ENCODE data around the gene MAST4. TPM values are rescaled to one million over a fixed set of nuclear protein-coding genes. Genes with fewer than 3 reads are reported as not detected.

Gene MAST4
- total RNA-seq, 2 donors from 2014 or later: 36.8 to 45.7 TPM

DNA sequence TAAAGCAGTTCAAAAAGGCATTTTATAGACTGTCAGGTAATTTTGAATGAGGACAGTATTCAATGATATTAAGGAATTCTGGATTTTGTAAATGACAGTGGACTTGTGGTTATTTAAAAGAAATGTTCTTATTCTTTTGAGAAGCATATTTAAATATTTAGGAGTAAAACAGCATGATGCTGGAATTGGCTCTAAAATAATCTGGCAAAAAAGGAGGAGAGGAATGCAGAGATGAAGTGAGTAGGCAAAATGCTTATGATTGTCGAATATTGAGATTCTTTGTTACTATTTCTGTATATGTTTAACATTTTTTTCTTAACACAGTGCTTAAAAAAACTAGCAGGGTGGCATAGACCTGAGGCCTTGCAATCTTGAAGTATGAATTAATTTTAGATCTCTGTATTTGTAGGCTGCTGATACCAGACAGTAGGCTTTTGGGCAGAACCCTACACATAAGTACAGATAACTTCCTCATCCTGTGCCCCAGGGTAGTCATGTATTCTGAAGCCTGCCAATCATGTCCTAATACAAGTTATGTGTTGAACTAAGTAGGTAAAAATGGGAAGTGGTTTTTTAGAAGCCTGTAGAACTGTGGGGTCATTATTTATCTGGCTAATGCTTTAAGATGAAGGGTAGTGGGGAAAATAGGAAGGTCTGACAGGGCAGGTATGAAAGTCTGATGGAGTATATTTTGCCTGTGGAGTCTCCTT is 591.0 kb downstream of the MAST4 start:
- Histone ChIP-seq H3K27ac (no peak overlapping the region), H3K4me3 (no peak overlapping the region), H3K9me3 (no peaks in the 10 kb centered on the region), H3K27me3 (replicated peaks; ENCODE audit: insufficient read depth) (no peaks in the 10 kb centered on the region), H3K36me3 (no peaks in the 10 kb centered on the region), H3K4me1 (replicated peaks) (no peaks in the 10 kb centered on the region)
- WGBS: 64% methylated on average over 1 of the region's 1 CpG
- no peak for DNase-seq (ENCODE audit: low spot score)
- intact Hi-C loops (cut with DNase I): no loop called here
- TF ChIP-seq, protein P1, sequence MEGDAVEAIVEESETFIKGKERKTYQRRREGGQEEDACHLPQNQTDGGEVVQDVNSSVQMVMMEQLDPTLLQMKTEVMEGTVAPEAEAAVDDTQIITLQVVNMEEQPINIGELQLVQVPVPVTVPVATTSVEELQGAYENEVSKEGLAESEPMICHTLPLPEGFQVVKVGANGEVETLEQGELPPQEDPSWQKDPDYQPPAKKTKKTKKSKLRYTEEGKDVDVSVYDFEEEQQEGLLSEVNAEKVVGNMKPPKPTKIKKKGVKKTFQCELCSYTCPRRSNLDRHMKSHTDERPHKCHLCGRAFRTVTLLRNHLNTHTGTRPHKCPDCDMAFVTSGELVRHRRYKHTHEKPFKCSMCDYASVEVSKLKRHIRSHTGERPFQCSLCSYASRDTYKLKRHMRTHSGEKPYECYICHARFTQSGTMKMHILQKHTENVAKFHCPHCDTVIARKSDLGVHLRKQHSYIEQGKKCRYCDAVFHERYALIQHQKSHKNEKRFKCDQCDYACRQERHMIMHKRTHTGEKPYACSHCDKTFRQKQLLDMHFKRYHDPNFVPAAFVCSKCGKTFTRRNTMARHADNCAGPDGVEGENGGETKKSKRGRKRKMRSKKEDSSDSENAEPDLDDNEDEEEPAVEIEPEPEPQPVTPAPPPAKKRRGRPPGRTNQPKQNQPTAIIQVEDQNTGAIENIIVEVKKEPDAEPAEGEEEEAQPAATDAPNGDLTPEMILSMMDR (IDR thresholded peaks at IDR 0.05): no peak
- TF ChIP-seq POLR2AphosphoS5 (IDR thresholded peaks at IDR 0.05) (no peak), POLR2A (IDR thresholded peaks at IDR 0.05) (no peak)

DNA sequence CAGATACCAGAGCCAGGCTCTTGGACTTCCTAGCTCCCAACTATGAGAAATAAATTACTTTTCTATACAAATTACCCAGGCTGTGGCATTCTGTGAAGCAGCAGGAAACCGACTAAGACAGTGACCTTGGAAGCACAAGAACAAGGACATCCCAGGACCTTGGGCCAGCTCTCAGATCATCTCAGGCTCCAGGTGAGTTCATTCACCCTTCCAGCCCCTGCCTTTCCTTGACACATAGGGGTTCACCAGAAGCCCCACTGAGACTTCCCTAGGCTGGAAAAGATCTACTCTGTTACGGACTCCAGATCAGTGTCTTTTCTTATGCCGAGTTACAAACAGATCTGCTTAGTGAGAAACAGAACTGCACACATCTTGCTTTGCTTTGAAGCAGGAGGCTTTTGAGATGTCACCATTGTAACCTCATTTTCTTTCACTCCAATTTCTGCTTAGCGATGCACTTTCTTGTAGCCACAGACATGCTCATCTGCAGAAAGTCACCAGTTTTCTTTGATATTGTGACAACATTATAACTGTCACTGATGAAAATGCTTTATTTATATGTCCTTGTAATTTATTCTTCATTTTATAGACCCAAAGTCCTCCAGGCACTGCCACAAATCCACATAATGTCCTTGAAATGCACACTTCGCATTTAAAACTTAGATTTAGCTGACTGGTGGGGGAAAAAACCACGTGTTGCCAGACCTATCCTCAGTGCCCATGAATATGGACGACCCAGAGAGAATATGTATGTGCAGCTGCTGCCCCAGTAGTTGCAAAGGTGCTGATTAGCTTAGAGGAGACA is 592.3 kb downstream of the MAST4 start:
- Histone ChIP-seq H3K27me3 (replicated peaks; ENCODE audit: insufficient read depth) (no peaks in the 10 kb centered on the region), H3K4me3 (no peak overlapping the region), H3K27ac (no peak overlapping the region), H3K9me3 (no peaks in the 10 kb centered on the region), H3K4me1 (replicated peaks) (no peaks in the 10 kb centered on the region), H3K36me3 (no peaks in the 10 kb centered on the region)
- 77% methylated on average over 7 of the region's 7 CpGs for WGBS
- TF ChIP-seq POLR2AphosphoS5 (IDR thresholded peaks at IDR 0.05): no peak
- TF ChIP-seq, protein P1 (IDR thresholded peaks at IDR 0.05): no peak
- no peak for TF ChIP-seq POLR2A (IDR thresholded peaks at IDR 0.05)
- intact Hi-C loops (cut with DNase I): no loop called here
- DNase-seq (ENCODE audit: low spot score): no peak

DNA sequence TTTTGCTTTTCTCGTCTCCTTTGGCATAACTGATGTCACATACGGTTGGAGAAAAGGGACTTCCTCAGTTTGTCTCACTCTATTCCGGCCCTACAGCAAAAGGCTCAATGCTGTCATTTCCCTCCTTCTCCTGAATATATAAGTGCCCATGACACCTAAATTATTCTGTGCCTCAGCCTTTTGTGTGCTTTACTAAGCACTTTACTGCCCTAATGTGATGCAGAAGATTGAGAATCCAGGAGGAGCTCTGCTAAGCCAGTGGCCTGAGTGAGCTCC is 592.8 kb downstream of the MAST4 start:
- no peaks in the 10 kb centered on the region for H3K4me1 ChIP-seq (replicated peaks)
- no peak overlapping the region for H3K27ac ChIP-seq
- H3K9me3 ChIP-seq: no peaks in the 10 kb centered on the region
- DNase-seq (ENCODE audit: low spot score): no peak
- H3K27me3 ChIP-seq (replicated peaks; ENCODE audit: insufficient read depth): no peaks in the 10 kb centered on the region
- WGBS: 89% methylated on average over 3 of the region's 3 CpGs
- H3K4me3 ChIP-seq: no peak overlapping the region
- H3K36me3 ChIP-seq: no peaks in the 10 kb centered on the region
- TF ChIP-seq POLR2A (IDR thresholded peaks at IDR 0.05): no peak
- no peak for TF ChIP-seq POLR2AphosphoS5 (IDR thresholded peaks at IDR 0.05)
- TF ChIP-seq, protein P1 (IDR thresholded peaks at IDR 0.05): no peak
- intact Hi-C loops (cut with DNase I): no loop called here

DNA sequence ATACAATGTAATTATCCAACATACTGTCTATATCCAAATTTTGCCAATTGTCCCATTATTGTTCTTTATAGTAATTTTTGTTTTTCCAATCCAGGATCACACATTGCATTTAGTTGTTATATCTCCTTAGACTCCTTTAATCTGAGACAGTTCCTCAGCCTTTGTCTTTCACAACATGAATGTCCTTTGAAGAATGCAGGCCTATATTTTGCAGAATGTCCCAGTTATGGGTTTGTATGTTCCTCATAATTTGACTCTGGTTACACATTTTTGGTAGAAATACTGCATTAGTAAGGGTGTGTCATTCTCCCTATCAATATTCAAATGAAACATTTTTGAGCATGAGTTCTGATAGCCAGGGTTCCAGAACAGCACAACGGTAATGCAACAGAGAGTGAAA is 593.7 kb downstream of the MAST4 start:
- TF ChIP-seq POLR2A (IDR thresholded peaks at IDR 0.05) (no peak), POLR2AphosphoS5 (IDR thresholded peaks at IDR 0.05) (no peak)
- TF ChIP-seq, protein P1 (IDR thresholded peaks at IDR 0.05): no peak
- H3K9me3 ChIP-seq: no peaks in the 10 kb centered on the region
- no peak overlapping the region for H3K4me3 ChIP-seq
- 100% methylated on average over 1 of the region's 1 CpG for WGBS
- no peaks in the 10 kb centered on the region for H3K27me3 ChIP-seq (replicated peaks; ENCODE audit: insufficient read depth)
- no peaks in the 10 kb centered on the region for H3K4me1 ChIP-seq (replicated peaks)
- H3K36me3 ChIP-seq: no peaks in the 10 kb centered on the region
- DNase-seq (ENCODE audit: low spot score): no peak
- no peak overlapping the region for H3K27ac ChIP-seq
- intact Hi-C loops (cut with DNase I): no loop called here

DNA sequence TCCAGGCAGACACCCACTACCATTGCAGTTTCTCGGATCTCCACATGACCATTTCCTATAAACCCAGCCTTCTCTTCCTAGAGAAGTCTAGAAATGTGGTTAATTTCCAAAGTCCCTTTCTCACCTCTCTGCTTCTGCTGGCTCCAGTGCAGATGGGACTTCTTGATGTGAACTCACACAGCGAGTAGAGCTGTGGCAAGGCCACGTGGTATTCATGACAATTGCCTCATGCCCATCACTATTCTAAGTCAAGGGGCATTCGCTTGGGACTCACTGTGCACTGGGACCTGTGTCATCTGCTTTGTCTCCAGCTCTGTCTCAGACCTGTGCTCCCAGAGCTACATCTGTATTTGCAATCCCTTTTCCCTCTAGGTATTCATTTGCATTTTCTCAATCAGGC is 594.2 kb downstream of the MAST4 start:
- H3K36me3 ChIP-seq: no peaks in the 10 kb centered on the region
- WGBS: 92% methylated on average over 4 of the region's 4 CpGs
- no peak overlapping the region for H3K4me3 ChIP-seq
- no peak for DNase-seq (ENCODE audit: low spot score)
- H3K27me3 ChIP-seq (replicated peaks; ENCODE audit: insufficient read depth): no peaks in the 10 kb centered on the region
- no peaks in the 10 kb centered on the region for H3K4me1 ChIP-seq (replicated peaks)
- H3K9me3 ChIP-seq: no peaks in the 10 kb centered on the region
- H3K27ac ChIP-seq: no peak overlapping the region
- TF ChIP-seq, protein P1 (IDR thresholded peaks at IDR 0.05): no peak
- TF ChIP-seq POLR2A (IDR thresholded peaks at IDR 0.05) (no peak), POLR2AphosphoS5 (IDR thresholded peaks at IDR 0.05) (no peak)
- intact Hi-C loops (cut with DNase I): no loop called here
